Measurements from ENCODE around the gene MEG3.
A peak's percentile ranks its signal among the peaks of the same experiment; 100 is the strongest.
"Not testable (repeated sequence)": the region's sequence is repeated elsewhere in the genome, so short reads cannot be mapped to it uniquely, and the experiment has no call there.

The MEG3 gene

DNA sequence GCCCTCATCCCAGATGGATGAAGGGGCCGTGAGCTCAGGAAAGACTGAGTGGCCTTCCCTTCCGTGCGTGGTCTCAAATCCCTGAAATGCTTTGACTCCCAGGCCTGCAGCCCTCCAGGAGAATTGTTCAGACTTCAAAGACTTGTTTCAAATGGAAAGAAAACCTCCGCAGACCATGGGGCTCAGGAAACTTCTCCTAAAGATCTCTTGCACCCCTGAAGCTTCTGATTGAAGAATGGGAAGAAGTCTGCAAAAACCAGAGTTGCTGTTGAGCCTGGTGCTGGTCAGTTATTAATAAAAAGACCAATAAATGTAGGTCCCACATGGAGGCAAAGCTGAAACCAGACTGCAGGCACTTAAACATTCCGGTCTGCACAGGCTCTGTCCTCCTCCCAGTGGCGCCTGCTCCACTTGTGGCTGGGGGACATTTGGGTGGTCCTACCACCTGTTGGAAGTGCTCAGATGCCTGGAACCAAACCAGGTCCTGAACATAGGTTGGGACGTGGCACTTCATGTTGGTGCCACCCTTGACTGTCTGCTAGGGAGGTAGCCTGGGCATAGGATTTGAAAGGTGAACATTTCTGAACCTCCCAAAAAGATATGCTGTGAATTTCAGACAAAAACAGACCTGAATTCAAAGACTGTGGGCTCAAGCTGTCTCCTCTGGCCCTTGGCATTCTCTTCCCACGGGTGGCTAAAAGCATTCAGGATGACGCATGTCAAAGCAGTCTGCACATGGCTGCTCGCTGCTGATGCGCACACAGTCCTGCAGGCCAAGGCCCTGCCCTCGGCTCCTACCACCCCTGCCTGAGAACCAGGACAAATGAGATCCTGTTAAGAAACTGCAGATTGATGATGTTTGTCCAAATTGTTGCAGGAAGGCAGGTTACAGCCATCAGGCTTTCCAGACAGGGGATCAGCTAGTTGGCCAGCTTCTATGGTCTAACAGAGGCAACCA lies 36.2 kb upstream of the MEG3 start:
- no peak for DNase-seq

GRCh38 chr14:100790502-100791347 lies 35.2 kb upstream of the MEG3 start:
- no peak for DNase-seq

GRCh38 chr14:100791348-100791735 lies 34.6 kb upstream of the MEG3 start:
- no peak for DNase-seq

DNA sequence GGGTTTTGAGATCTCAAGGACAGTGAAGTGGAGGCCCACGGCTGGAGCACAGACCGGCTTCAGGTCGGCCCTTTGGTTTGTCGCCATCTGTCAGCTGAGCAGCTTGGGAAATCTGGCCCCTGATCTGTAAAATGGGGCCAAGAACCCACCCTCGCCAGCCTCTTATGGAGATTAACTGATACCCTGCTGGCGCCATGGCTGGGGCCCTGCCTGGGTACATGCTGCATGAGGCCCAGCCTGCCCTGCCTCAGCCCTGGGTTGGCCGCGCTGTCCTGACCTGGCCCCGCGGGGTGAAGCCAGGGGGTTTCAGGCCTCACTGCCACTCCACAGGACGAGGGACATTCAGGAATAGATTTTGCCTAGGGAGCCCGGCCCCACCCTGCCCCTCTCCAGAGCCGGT lies 33.9 kb upstream of the MEG3 start:
- no peak for DNase-seq

DNA sequence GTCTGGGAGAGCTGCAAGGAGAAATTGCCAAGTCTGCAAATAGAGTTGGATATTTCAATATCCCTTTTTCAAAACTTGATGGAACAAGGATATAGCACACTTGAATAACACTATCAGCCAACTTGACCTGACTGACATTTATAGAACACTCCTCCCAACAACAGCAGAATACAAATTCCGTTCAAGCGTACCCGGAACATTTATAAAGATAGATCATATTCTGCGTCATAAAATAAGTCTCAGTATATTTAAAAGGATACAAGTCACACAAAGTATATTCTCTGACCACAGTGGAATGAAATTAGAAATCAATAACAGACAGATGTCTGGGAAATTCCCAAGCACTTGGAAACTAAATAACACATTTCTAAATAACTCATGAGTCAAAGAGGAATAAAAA lies 29.0 kb upstream of the MEG3 start:
- no peak for DNase-seq

DNA sequence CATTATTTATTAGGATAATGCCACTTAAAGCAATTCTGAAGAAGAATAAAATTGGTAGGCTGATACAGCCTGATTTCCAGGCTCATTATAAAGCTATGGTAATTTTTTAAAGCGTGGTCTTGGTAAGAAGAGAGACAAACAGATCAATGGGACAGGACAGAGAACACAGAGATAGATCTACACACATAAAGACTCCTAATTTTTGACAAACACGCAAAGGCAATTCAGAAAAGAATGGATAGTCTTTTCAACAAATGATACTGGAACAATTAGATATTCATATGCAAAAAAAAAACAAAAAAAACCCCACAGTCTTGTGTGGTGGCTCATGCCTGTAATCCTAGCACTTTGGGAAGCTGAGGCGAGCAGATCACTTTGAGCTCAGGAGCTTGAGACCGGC lies 25.9 kb upstream of the MEG3 start:
- DNase-seq, result no peak

DNA sequence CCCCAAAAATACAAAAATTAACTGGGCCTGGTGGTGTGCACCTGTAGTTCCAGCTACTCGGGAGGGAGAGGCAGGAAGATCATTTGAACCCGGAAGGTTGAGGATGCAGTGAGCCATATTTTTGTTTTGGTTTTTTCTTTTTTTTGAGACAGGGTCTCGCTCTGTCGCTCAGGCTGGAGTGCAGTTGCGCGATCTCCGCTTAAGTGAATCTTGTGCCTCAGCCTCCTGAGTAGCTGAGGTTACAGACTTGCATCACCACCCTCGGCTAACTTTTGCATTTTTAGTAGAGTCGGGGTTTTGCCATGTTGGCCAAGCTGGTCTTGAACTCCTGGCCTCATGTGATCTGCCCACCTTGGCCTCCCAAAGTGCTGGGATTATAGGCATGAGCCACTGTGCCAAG lies 24.5 kb upstream of the MEG3 start:
- not testable (repeated sequence) for DNase-seq

GRCh38 chr14:100802179-100802578 lies 23.7 kb upstream of the MEG3 start:
- no peak for DNase-seq

- DNase-seq, result no peak
These were observed 23.2 kb upstream of the MEG3 start for GRCh38 chr14:100802766-100803165.

GRCh38 chr14:100803226-100803625 lies 22.7 kb upstream of the MEG3 start:
- DNase-seq, result no peak

DNA sequence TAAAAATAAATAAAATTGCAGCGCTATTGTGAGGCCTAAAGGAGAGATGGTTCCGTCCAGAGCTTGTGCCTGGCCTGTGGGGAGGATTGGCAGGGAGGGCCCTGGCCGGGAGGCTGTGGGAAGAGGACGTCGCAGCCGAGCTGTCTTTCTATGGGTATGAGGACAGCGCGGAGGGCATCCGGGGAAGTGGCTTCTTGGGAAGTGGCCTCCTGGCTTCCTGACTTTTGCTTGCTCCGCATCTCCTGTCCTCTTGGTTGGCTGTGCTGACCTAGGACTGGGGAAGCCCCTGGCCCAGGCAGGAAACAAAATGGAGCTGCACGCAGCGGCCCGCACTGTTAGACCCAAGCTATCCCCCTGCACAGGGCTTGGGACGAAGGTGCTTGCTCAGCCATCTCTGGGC lies 22.2 kb upstream of the MEG3 start:
- no peak for DNase-seq

DNA sequence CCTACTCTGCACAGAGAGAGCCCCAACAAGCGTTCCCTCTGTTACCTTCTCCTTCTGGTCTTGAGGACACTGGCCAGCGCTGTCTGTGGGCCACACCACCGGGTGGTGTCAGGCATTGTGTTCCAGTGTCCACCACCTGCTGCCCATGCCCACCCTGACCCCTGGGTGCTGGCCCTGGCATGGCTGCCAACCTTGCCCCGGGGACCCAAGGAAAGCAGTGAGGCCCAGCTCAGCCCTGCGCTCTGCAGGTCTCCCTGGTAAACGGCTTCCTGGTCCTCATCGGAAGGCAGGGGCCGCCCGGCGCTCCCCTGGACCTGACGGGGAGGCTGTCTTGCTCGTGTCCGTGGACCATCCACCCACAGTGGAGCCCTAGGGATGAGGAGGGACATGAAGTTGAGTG lies 21.8 kb upstream of the MEG3 start:
- DNase-seq, result no peak

DNA sequence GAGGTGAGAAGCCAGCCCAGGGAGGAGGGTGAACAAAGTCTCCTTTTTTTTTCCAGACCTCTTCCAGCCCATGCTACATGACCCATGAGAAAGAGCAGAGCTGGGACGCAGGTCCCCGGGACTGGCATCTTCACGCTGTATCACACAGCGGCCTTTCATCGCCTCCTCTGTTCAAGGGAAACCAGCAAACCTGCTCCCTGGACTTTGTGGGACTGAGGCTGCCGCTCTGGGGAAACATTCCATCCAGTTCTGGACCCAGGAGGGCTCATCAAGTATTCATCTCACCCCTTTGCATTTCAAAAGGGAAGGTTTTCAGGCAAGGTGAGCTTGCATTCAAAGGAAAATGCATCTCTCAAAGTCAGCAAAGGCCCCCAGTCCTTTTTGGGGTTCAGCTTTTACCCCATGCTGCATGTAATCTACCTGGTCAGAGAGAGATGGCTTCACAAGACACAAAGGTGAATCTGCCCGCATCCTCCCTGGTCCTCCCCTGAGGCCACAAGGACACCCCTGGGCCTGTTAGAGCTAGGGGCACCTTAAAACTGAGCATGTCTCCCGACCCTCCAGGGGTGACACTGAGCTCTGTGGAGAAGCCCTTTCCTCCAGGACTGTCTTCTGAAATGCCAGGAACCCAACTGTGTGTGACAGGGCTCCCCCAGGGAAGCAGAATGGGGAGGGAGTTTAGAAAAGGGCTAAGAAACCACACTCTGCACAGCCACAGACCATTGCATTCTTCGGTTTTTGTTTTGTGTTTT lies 21.2 kb upstream of the MEG3 start:
- DNase-seq, result no peak

GRCh38 chr14:100806386-100806785 lies 19.5 kb upstream of the MEG3 start:
- no peak for DNase-seq

GRCh38 chr14:100807496-100807895 lies 18.4 kb upstream of the MEG3 start:
- DNase-seq, result no peak

GRCh38 chr14:100807979-100808734 lies 17.8 kb upstream of the MEG3 start:
- DNase-seq, result no peak

DNA sequence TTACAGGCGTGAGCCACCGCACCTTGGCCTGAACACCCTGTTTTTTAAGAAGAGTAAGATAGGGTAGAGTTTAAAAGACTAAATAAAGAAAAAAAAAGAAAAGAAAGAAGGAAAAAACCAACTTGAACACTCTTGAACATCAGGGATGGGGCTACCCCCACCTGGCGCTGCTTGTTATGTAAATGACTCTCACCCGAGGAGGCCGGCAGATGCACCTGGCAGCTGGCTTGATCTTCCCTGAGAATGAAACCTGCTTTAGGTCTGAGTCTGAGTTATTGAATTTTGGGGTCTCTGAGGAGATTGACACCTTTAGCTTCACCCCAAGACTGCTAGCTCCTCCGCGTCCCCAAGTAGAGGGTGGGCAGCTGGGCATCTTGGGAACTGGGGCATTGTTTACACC lies 15.5 kb upstream of the MEG3 start:
- DNase-seq, result peak; percentile 19

- DNase-seq, result no peak
These were observed 15.0 kb upstream of the MEG3 start for GRCh38 chr14:100810861-100811461.

DNA sequence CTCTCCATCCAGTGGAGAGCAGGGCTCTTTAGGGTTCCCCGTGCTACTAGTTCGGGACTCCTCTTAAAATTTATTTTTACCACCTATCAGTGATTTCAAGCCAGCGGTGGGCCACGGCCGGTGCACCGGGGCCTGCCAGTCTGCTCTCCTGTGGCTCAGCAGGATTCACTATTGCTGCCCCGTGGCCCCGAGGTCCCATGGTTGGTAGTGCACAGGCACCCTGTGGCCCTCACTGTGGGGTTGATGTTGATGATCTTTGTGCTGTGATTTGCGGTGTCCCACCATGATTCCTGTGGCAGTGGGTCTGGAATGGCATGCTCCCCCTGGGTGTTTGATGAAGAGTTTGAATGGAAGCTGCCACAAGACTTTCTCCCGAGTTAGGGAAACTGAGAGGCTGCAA lies 12.6 kb upstream of the MEG3 start:
- no peak for DNase-seq

- DNase-seq, result no peak
These were observed 10.2 kb upstream of the MEG3 start for GRCh38 chr14:100815478-100816285.

- no peak for DNase-seq
These were observed 9.5 kb upstream of the MEG3 start for GRCh38 chr14:100816286-100816949.
